ENCODE measurements around the gene CDK11B. TPM values are rescaled to one million over a fixed set of nuclear protein-coding genes. Genes with fewer than 3 reads are reported as not detected.
A peak's percentile ranks its signal among the peaks of the same experiment; 100 is the strongest.

CDK11B gene
- total RNA-seq, 1 donor from 2014 or later, result 21.1 TPM

DNA sequence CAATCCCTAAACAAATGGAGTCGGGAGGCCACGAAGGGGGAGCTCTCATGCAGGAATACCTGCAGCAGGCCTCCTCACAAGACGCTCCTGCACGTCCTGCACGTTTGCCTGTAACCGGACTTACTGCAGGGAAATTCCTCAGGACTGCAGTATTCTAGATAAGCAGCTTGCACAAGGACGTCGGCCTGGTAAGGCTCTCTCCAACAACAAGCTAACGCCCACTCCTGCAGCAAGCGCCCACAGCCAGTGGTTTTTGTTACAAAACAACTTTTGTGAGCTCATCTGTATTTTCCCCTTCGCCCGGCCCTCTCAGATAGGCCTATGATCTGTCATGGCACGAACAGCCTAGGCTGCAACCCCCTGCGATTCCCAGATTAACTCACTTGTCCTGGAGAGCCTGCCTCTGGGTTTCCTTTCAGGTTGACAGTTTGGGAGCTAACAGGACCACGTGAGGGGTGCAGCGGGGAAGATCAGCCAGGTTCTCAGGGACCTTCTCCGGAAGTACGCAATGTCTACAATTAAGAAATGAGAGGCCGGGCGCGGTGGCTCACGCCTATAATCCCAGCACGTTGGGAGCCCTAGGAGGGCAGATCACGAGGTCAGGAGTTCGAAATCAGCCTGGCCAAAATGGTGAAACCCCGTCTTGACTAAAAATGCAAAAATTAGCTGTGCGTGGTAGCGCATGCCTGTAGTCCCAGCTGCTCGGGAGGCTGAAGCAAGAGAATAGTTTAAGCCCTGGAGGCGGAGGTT lies 44.4 kb downstream of the CDK11B start:
- H3K4me3 Mint-ChIP-seq (ENCODE audit: unreplicated experiment), result peak overlapping the region; percentile 93
- TF ChIP-seq, protein P1, sequence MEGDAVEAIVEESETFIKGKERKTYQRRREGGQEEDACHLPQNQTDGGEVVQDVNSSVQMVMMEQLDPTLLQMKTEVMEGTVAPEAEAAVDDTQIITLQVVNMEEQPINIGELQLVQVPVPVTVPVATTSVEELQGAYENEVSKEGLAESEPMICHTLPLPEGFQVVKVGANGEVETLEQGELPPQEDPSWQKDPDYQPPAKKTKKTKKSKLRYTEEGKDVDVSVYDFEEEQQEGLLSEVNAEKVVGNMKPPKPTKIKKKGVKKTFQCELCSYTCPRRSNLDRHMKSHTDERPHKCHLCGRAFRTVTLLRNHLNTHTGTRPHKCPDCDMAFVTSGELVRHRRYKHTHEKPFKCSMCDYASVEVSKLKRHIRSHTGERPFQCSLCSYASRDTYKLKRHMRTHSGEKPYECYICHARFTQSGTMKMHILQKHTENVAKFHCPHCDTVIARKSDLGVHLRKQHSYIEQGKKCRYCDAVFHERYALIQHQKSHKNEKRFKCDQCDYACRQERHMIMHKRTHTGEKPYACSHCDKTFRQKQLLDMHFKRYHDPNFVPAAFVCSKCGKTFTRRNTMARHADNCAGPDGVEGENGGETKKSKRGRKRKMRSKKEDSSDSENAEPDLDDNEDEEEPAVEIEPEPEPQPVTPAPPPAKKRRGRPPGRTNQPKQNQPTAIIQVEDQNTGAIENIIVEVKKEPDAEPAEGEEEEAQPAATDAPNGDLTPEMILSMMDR (IDR thresholded peaks at IDR 0.05), result no peak
- no peak for DNase-seq (ENCODE audit: low spot score)

GRCh38 chr1:1613509-1614082 lies 45.2 kb downstream of the CDK11B start:
- H3K27ac Mint-ChIP-seq (ENCODE audit: unreplicated experiment), result no peak overlapping the region
- TF ChIP-seq, protein P1 (IDR thresholded peaks at IDR 0.05), result no peak
- H3K4me1 Mint-ChIP-seq (ENCODE audit: low read depth), result peaks cover 31% of the 10 kb centered on the region
- DNase-seq (ENCODE audit: low spot score), result no peak
- H3K36me3 Mint-ChIP-seq (ENCODE audit: low read depth), result peaks cover 3% of the 10 kb centered on the region
- H3K9me3 Mint-ChIP-seq (ENCODE audit: low read depth), result no peaks in the 10 kb centered on the region
- H3K27me3 Mint-ChIP-seq (ENCODE audit: low read depth), result no peaks in the 10 kb centered on the region
- peak overlapping the region; percentile 93 for H3K4me3 Mint-ChIP-seq (ENCODE audit: unreplicated experiment)

More for the DNA sequence above, 44.4 kb downstream of the CDK11B start:
- peaks cover 31% of the 10 kb centered on the region for H3K4me1 Mint-ChIP-seq (ENCODE audit: low read depth)
- H3K27me3 Mint-ChIP-seq (ENCODE audit: low read depth), result no peaks in the 10 kb centered on the region
- peaks cover 4% of the 10 kb centered on the region for H3K36me3 Mint-ChIP-seq (ENCODE audit: low read depth)
- no peaks in the 10 kb centered on the region for H3K9me3 Mint-ChIP-seq (ENCODE audit: low read depth)
- H3K27ac Mint-ChIP-seq (ENCODE audit: unreplicated experiment), result peak overlapping the region; percentile 92

DNA sequence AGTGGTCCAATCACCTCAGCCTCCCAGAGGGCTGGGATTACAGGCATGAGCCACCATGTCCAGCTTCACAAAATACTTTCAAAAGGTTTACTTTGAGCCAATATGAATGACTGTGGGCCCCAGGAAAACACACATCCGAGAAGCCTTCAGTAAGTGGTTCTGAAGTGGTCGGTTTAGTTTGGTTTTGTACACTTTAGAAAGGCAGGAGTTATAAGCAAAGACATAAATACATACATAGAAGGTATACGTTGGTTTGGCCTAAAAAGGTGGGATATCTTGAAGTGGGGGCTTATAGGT lies 46.8 kb downstream of the CDK11B start:
- no peak for DNase-seq (ENCODE audit: low spot score)
- Mint-ChIP-seq H3K27me3 (ENCODE audit: low read depth) (no peaks in the 10 kb centered on the region), H3K9me3 (ENCODE audit: low read depth) (no peaks in the 10 kb centered on the region), H3K4me3 (ENCODE audit: unreplicated experiment) (no peak overlapping the region), H3K36me3 (ENCODE audit: low read depth) (peaks cover 3% of the 10 kb centered on the region), H3K4me1 (ENCODE audit: low read depth) (peaks cover 24% of the 10 kb centered on the region), H3K27ac (ENCODE audit: unreplicated experiment) (no peak overlapping the region)
- TF ChIP-seq, protein P1 (IDR thresholded peaks at IDR 0.05), result no peak

DNA sequence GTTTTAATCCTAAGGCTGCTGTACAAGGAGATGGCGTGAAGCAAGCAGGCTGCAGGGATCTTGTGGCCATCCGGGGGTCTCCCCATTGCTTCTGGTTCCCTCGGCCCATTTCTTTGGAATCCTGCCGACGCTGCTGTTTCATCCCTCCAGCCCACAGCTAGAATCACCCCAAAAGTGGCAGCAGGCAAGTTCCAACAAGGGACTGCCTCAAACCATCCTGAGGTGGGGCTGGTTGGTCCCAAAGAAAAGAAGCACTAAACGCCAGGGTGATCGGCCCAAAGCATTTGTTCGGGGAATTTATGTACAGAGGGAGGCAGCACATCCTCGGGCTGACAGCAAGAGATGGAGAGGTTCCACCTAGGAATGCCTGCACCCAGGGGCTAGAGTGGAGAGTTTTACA lies 48.0 kb downstream of the CDK11B start:
- Mint-ChIP-seq H3K4me3 (ENCODE audit: unreplicated experiment) (no peak overlapping the region), H3K36me3 (ENCODE audit: low read depth) (peaks cover 3% of the 10 kb centered on the region), H3K27me3 (ENCODE audit: low read depth) (no peaks in the 10 kb centered on the region), H3K4me1 (ENCODE audit: low read depth) (peaks cover 17% of the 10 kb centered on the region), H3K9me3 (ENCODE audit: low read depth) (no peaks in the 10 kb centered on the region), H3K27ac (ENCODE audit: unreplicated experiment) (no peak overlapping the region)
- TF ChIP-seq, protein P1 (IDR thresholded peaks at IDR 0.05), result no peak
- no peak for DNase-seq (ENCODE audit: low spot score)

- TF ChIP-seq, protein P1 (IDR thresholded peaks at IDR 0.05), result no peak
- DNase-seq (ENCODE audit: low spot score), result no peak
- Mint-ChIP-seq H3K36me3 (ENCODE audit: low read depth) (peaks cover 3% of the 10 kb centered on the region), H3K4me3 (ENCODE audit: unreplicated experiment) (no peak overlapping the region), H3K27me3 (ENCODE audit: low read depth) (no peaks in the 10 kb centered on the region), H3K9me3 (ENCODE audit: low read depth) (no peaks in the 10 kb centered on the region), H3K4me1 (ENCODE audit: low read depth) (peaks cover 16% of the 10 kb centered on the region), H3K27ac (ENCODE audit: unreplicated experiment) (no peak overlapping the region)
These were observed 48.9 kb downstream of the CDK11B start for GRCh38 chr1:1609822-1610485.

Data from chondrocyte (in vitro differentiated cells).